Measurements from ENCODE around the gene CPNE4.

The CPNE4 gene

GRCh38 chr3:132009241-132009640 is 25.6 kb downstream of the CPNE4 start:
- no peaks in the 10 kb centered on the region for H3K36me3 ChIP-seq (ENCODE audit: control insufficient read depth, insufficient read depth, low read length)
- H3K27ac ChIP-seq (ENCODE audit: low read depth, low read length) = no peak overlapping the region
- no peak overlapping the region for H3K9ac ChIP-seq (ENCODE audit: low read length)
- H3K4me1 ChIP-seq (ENCODE audit: control insufficient read depth, insufficient read depth, low read length) = no peaks in the 10 kb centered on the region
- no peak overlapping the region for H3K4me3 ChIP-seq (ENCODE audit: low read length)
- no peaks in the 10 kb centered on the region for H3K27me3 ChIP-seq (ENCODE audit: control insufficient read depth, insufficient read depth, low read length)

- no peaks in the 10 kb centered on the region for H3K36me3 ChIP-seq (ENCODE audit: control insufficient read depth, insufficient read depth, low read length)
- H3K4me3 ChIP-seq (ENCODE audit: low read length) = no peak overlapping the region
- no peaks in the 10 kb centered on the region for H3K27me3 ChIP-seq (ENCODE audit: control insufficient read depth, insufficient read depth, low read length)
- no peak overlapping the region for H3K27ac ChIP-seq (ENCODE audit: low read depth, low read length)
- no peak overlapping the region for H3K9ac ChIP-seq (ENCODE audit: low read length)
- no peaks in the 10 kb centered on the region for H3K4me1 ChIP-seq (ENCODE audit: control insufficient read depth, insufficient read depth, low read length)
Observed at GRCh38 chr3:132008837-132009236, 26.0 kb downstream of the CPNE4 start.

DNA sequence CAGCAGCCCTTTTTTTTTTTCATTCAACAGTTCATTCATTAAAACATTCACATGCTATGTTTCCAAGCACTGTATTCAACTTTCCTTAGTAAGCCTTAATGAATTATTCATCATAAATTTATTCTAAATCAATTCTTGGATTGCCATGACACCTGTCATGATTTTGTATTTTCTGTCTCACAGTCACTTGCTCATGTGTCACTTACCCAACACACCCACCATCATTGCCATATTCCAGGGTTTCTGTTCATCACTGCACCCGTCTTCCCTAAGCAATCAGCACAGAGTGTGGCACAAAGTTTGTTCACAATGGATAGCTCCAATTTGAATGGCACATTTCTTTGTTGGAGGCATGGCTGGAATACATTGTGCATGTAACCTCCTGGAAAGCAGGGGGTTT is 27.2 kb downstream of the CPNE4 start:
- H3K36me3 ChIP-seq (ENCODE audit: control insufficient read depth, insufficient read depth, low read length) = no peaks in the 10 kb centered on the region
- H3K27ac ChIP-seq (ENCODE audit: low read depth, low read length) = no peak overlapping the region
- no peak overlapping the region for H3K4me3 ChIP-seq (ENCODE audit: low read length)
- H3K9ac ChIP-seq (ENCODE audit: low read length) = no peak overlapping the region
- H3K4me1 ChIP-seq (ENCODE audit: control insufficient read depth, insufficient read depth, low read length) = no peaks in the 10 kb centered on the region
- no peaks in the 10 kb centered on the region for H3K27me3 ChIP-seq (ENCODE audit: control insufficient read depth, insufficient read depth, low read length)

- Histone ChIP-seq H3K4me3 (ENCODE audit: low read length) (no peak overlapping the region), H3K4me1 (ENCODE audit: control insufficient read depth, insufficient read depth, low read length) (no peaks in the 10 kb centered on the region), H3K27ac (ENCODE audit: low read depth, low read length) (no peak overlapping the region), H3K36me3 (ENCODE audit: control insufficient read depth, insufficient read depth, low read length) (no peaks in the 10 kb centered on the region), H3K9ac (ENCODE audit: low read length) (no peak overlapping the region), H3K27me3 (ENCODE audit: control insufficient read depth, insufficient read depth, low read length) (no peaks in the 10 kb centered on the region)
Observed at GRCh38 chr3:132006605-132007204, 28.1 kb downstream of the CPNE4 start.

DNA sequence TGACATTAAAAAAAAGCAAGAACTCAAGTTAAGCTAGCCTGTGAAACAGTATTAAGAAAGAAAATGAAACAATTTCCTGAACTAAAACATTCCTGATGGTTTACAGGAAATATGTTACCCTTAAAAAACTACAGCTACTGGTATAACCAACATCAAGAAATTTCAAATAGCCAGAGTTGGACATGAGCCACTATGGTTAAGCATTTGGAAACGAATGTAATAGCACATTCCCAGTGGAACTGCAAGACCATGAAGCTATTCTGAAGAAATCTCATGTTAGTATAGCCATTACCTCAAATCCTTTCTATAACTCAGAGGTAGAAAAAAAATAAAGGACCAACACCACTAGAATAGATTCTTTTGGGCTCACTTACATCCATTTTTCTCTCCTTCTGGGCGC is 30.2 kb downstream of the CPNE4 start:
- Histone ChIP-seq H3K27ac (ENCODE audit: low read depth, low read length) (no peak overlapping the region), H3K9ac (ENCODE audit: low read length) (no peak overlapping the region), H3K36me3 (ENCODE audit: control insufficient read depth, insufficient read depth, low read length) (no peaks in the 10 kb centered on the region), H3K4me1 (ENCODE audit: control insufficient read depth, insufficient read depth, low read length) (no peaks in the 10 kb centered on the region), H3K27me3 (ENCODE audit: control insufficient read depth, insufficient read depth, low read length) (no peaks in the 10 kb centered on the region), H3K4me3 (ENCODE audit: low read length) (no peak overlapping the region)

DNA sequence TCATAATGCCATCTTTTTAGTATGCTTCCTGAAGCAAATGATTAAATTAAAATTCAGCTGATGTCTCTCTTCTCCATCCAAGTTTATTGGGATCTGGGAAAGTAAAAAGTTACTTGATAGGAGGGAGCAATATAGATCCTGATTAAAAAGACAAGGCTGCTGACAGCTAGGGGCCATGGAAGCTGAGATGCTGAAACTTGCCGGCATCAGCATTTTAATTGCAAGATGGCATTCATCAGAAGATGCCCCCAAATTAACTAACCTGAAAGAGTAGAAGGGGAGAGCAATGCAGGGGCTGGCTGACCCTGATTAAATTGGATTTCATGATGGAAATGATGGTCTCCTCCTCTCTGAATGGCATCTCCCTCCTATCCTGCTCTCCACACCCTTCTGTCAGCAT is 31.1 kb downstream of the CPNE4 start:
- Histone ChIP-seq H3K36me3 (ENCODE audit: control insufficient read depth, insufficient read depth, low read length) (no peaks in the 10 kb centered on the region), H3K4me3 (ENCODE audit: low read length) (no peak overlapping the region), H3K27ac (ENCODE audit: low read depth, low read length) (no peak overlapping the region), H3K9ac (ENCODE audit: low read length) (no peak overlapping the region), H3K27me3 (ENCODE audit: control insufficient read depth, insufficient read depth, low read length) (no peaks in the 10 kb centered on the region), H3K4me1 (ENCODE audit: control insufficient read depth, insufficient read depth, low read length) (no peaks in the 10 kb centered on the region)

DNA sequence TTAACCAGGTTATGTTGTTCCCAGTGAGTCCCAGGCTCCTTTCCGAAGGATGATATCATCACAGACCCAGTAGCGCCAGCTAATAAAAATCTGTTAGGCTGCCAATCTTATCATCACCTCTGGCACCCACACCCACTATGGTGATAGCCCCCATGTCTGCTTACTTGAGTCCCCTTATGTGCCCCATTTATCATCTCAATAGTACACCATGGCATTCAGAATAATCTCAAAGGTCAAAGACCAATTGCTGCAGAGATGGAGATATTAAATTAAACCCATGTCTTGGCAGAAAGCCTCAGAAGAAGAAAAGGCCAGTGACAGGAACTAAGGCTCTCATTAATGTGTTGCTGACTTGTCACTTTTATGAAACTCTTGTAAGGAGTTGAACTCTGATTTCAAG is 32.8 kb downstream of the CPNE4 start:
- Histone ChIP-seq H3K36me3 (ENCODE audit: control insufficient read depth, insufficient read depth, low read length) (no peaks in the 10 kb centered on the region), H3K4me3 (ENCODE audit: low read length) (no peak overlapping the region), H3K27ac (ENCODE audit: low read depth, low read length) (no peak overlapping the region), H3K4me1 (ENCODE audit: control insufficient read depth, insufficient read depth, low read length) (no peaks in the 10 kb centered on the region), H3K9ac (ENCODE audit: low read length) (no peak overlapping the region), H3K27me3 (ENCODE audit: control insufficient read depth, insufficient read depth, low read length) (no peaks in the 10 kb centered on the region)

- no peak overlapping the region for H3K4me3 ChIP-seq (ENCODE audit: low read length)
- no peak overlapping the region for H3K27ac ChIP-seq (ENCODE audit: low read depth, low read length)
- no peaks in the 10 kb centered on the region for H3K4me1 ChIP-seq (ENCODE audit: control insufficient read depth, insufficient read depth, low read length)
- H3K27me3 ChIP-seq (ENCODE audit: control insufficient read depth, insufficient read depth, low read length) = no peaks in the 10 kb centered on the region
- H3K36me3 ChIP-seq (ENCODE audit: control insufficient read depth, insufficient read depth, low read length) = no peaks in the 10 kb centered on the region
- no peak overlapping the region for H3K9ac ChIP-seq (ENCODE audit: low read length)
Observed at GRCh38 chr3:132001036-132001435, 33.8 kb downstream of the CPNE4 start.

DNA sequence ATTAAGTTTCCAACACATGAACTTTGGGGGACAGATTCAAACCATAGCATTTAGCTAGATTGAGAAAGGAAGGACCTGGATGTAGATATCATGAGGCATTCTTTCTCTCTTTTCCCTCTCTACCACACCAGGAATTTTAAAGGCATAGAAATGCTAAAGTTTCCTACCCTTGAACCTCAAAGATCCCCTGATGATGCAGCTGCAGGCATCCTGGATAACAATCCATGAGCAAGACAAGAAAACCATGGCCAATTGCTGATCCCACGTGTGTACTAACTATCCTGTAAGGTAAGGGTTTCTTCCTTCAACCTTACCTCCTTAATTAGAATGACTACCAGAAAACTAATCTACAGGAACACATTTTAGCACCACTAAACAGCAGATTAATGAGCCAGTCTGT is 36.8 kb downstream of the CPNE4 start:
- Histone ChIP-seq H3K27me3 (ENCODE audit: control insufficient read depth, insufficient read depth, low read length) (no peaks in the 10 kb centered on the region), H3K27ac (ENCODE audit: low read depth, low read length) (no peak overlapping the region), H3K4me1 (ENCODE audit: control insufficient read depth, insufficient read depth, low read length) (no peaks in the 10 kb centered on the region), H3K36me3 (ENCODE audit: control insufficient read depth, insufficient read depth, low read length) (no peaks in the 10 kb centered on the region), H3K9ac (ENCODE audit: low read length) (no peak overlapping the region), H3K4me3 (ENCODE audit: low read length) (no peak overlapping the region)

DNA sequence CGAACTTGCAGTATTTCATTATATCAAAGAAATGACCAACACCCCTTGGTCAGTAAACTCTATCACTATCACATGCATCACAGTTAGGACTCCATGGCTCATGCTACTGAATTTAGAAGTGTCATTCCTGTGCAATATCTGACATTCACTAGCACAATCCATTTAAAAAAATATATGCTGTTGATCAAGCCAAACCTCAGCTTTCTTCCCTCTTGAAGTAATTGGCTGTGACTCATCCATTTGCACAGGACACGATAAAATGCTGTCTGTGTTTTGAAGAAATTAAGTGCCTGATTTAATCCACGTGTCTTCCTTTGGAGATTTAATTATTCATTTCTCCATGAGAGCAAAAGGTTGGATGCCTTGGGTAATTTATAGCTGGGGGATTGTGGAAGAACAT is 38.9 kb downstream of the CPNE4 start:
- no peak overlapping the region for H3K27ac ChIP-seq (ENCODE audit: low read depth, low read length)
- no peaks in the 10 kb centered on the region for H3K4me1 ChIP-seq (ENCODE audit: control insufficient read depth, insufficient read depth, low read length)
- no peak overlapping the region for H3K9ac ChIP-seq (ENCODE audit: low read length)
- H3K36me3 ChIP-seq (ENCODE audit: control insufficient read depth, insufficient read depth, low read length) = no peaks in the 10 kb centered on the region
- H3K4me3 ChIP-seq (ENCODE audit: low read length) = no peak overlapping the region
- no peaks in the 10 kb centered on the region for H3K27me3 ChIP-seq (ENCODE audit: control insufficient read depth, insufficient read depth, low read length)

GRCh38 chr3:131989318-131989717 is 45.5 kb downstream of the CPNE4 start:
- no peaks in the 10 kb centered on the region for H3K4me1 ChIP-seq (ENCODE audit: control insufficient read depth, insufficient read depth, low read length)
- H3K36me3 ChIP-seq (ENCODE audit: control insufficient read depth, insufficient read depth, low read length) = no peaks in the 10 kb centered on the region
- H3K27me3 ChIP-seq (ENCODE audit: control insufficient read depth, insufficient read depth, low read length) = no peaks in the 10 kb centered on the region
- H3K4me3 ChIP-seq (ENCODE audit: low read length) = no peak overlapping the region
- no peak overlapping the region for H3K27ac ChIP-seq (ENCODE audit: low read depth, low read length)
- H3K9ac ChIP-seq (ENCODE audit: low read length) = no peak overlapping the region

GRCh38 chr3:131988209-131988608 is 46.6 kb downstream of the CPNE4 start:
- Histone ChIP-seq H3K27me3 (ENCODE audit: control insufficient read depth, insufficient read depth, low read length) (no peaks in the 10 kb centered on the region), H3K9ac (ENCODE audit: low read length) (no peak overlapping the region), H3K36me3 (ENCODE audit: control insufficient read depth, insufficient read depth, low read length) (no peaks in the 10 kb centered on the region), H3K27ac (ENCODE audit: low read depth, low read length) (no peak overlapping the region), H3K4me1 (ENCODE audit: control insufficient read depth, insufficient read depth, low read length) (no peaks in the 10 kb centered on the region), H3K4me3 (ENCODE audit: low read length) (no peak overlapping the region)

DNA sequence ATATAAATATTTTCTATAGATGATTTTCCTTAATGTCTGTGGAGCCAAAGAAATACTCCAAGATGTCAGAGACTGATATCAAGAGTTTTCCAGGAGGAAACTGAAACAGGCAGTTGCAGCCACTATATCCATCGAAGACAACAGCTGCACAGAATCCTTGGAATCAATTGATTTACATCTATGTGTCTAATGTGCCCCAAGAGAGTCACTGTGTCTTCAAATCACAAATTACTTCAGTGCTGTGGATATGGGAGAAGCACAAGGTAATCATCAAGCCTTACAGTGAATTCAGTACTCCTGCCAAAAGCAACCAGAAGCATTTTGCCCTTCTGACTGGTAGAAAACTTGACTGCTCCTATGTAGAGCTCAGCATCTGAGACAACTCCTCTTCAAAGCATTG is 51.1 kb downstream of the CPNE4 start:
- Histone ChIP-seq H3K36me3 (ENCODE audit: control insufficient read depth, insufficient read depth, low read length) (no peaks in the 10 kb centered on the region), H3K27me3 (ENCODE audit: control insufficient read depth, insufficient read depth, low read length) (no peaks in the 10 kb centered on the region), H3K4me3 (ENCODE audit: low read length) (no peak overlapping the region), H3K9ac (ENCODE audit: low read length) (no peak overlapping the region), H3K4me1 (ENCODE audit: control insufficient read depth, insufficient read depth, low read length) (no peaks in the 10 kb centered on the region), H3K27ac (ENCODE audit: low read depth, low read length) (no peak overlapping the region)
